ENCODE measurements around the gene NCOA6. TPM values are rescaled to one million over a fixed set of nuclear protein-coding genes. Genes with fewer than 3 reads are reported as not detected.
A peak's percentile ranks its signal among the peaks of the same experiment; 100 is the strongest.

NCOA6 gene
- total RNA-seq, 2 experiments from 2014 or later, result 8.8 to 24.4 TPM

DNA sequence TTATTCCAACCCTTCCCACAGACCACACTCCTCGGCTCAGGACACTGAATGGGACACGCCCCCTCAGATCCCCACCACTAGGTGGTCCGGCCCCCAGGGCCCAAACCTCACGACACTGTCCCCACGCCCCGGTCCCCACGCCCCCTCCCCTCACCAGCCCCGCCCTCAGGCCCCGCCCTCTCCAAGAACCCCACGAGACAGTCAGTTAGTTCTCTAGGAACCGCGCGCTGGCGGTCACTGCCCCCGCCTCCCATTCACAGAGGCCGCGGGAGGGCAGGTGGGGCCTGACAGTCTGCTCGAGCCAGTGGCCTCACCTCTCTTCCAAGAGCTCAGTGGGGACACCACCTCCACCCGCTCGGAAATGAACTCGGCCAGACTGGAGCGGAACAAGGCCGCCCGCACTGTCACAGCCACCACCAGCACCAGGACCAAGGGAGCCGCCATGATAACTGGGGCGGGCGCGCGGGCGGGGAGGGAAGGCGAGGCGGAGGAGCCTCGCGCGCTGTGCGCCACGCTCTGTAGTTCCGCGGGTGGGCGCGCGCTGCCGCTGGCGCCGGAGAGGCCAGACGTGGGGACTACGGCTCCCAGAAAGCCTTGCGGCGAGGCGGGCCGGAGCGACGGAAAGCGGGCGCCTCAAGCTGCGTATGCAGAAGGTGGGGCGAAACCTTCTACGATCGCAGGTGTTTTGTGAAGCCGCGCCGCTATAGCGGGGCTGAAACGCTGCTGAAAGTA lies 148.6 kb downstream of the NCOA6 start, which contains the start of gene PIGU:
PIGU (minus strand) TSS at position 451 of the 732 bp plus-strand sequence; CDS start at position 444, 7 bp downstream.
- Histone ChIP-seq H3K36me3 (ENCODE audit: insufficient read depth, low read length) (no peaks in the 10 kb centered on the region), H3K9me2 (ENCODE audit: insufficient read depth, low read length) (no peaks in the 10 kb centered on the region), H3K79me2 (ENCODE audit: insufficient read depth, low read depth, low read length) (peaks cover 19% of the 10 kb centered on the region), H4K20me1 (ENCODE audit: insufficient read depth, low read length) (no peaks in the 10 kb centered on the region), H2AFZ (ENCODE audit: low read length) (peak within 1 kb of the TSS; percentile 62), H3K4me1 (ENCODE audit: insufficient read depth, low read length, poor library complexity, severe bottlenecking) (peaks cover 16% of the 10 kb centered on the region), H3K27ac (ENCODE audit: low read depth, low read length, poor library complexity, severe bottlenecking) (peak within 1 kb of the TSS; percentile 56), H3K4me3 (ENCODE audit: low read depth, low read length, poor library complexity, severe bottlenecking) (peak within 1 kb of the TSS; percentile 93), H3K4me2 (ENCODE audit: low read length) (peak within 1 kb of the TSS; percentile 94), H3K9me3 (ENCODE audit: low read length) (no peaks in the 10 kb centered on the region)
- ChIA-PET CTCF (ENCODE audit: unreplicated experiment) (no interaction called here), POLR2A (interaction anchor here (0.6 to 1.1 kb wide), 5 partner anchors 25 to 57 kb away, joined by 3 to 5 read pairs (median 4); no protein-coding TSS in a partner anchor)
- BruUV-seq (replicated peaks), result no TSS peak
- intact Hi-C loops (cut with micrococcal nuclease; ENCODE audit: unreplicated experiment), result no loop called here
- TF ChIP-seq, protein P1, sequence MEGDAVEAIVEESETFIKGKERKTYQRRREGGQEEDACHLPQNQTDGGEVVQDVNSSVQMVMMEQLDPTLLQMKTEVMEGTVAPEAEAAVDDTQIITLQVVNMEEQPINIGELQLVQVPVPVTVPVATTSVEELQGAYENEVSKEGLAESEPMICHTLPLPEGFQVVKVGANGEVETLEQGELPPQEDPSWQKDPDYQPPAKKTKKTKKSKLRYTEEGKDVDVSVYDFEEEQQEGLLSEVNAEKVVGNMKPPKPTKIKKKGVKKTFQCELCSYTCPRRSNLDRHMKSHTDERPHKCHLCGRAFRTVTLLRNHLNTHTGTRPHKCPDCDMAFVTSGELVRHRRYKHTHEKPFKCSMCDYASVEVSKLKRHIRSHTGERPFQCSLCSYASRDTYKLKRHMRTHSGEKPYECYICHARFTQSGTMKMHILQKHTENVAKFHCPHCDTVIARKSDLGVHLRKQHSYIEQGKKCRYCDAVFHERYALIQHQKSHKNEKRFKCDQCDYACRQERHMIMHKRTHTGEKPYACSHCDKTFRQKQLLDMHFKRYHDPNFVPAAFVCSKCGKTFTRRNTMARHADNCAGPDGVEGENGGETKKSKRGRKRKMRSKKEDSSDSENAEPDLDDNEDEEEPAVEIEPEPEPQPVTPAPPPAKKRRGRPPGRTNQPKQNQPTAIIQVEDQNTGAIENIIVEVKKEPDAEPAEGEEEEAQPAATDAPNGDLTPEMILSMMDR (conservative IDR thresholded peaks at IDR 0.05; ENCODE audit: low read length), result no peak
- no peak for TF ChIP-seq EZH2phosphoT487 (IDR thresholded peaks at IDR 0.05; ENCODE audit: borderline replicate concordance, low read depth, low read length)
- DNase-seq (ENCODE audit: low spot score), result peak; percentile 97

- Histone ChIP-seq H3K9me2 (ENCODE audit: insufficient read depth, low read length) (no peaks in the 10 kb centered on the region), H3K27ac (ENCODE audit: low read depth, low read length, poor library complexity, severe bottlenecking) (no peak overlapping the region), H3K9me3 (ENCODE audit: low read length) (no peaks in the 10 kb centered on the region), H4K20me1 (ENCODE audit: insufficient read depth, low read length) (no peaks in the 10 kb centered on the region), H3K36me3 (ENCODE audit: insufficient read depth, low read length) (no peaks in the 10 kb centered on the region), H3K4me3 (ENCODE audit: low read depth, low read length, poor library complexity, severe bottlenecking) (peak overlapping the region; percentile 93), H2AFZ (ENCODE audit: low read length) (peak overlapping the region; percentile 4; the same call in 1 of the 2 replicates), H3K4me2 (ENCODE audit: low read length) (peak overlapping the region; percentile 94), H3K4me1 (ENCODE audit: insufficient read depth, low read length, poor library complexity, severe bottlenecking) (peaks cover 16% of the 10 kb centered on the region), H3K79me2 (ENCODE audit: insufficient read depth, low read depth, low read length) (peaks cover 19% of the 10 kb centered on the region)
- CTCF ChIA-PET (ENCODE audit: unreplicated experiment), result no interaction called here
- POLR2A ChIA-PET, result interaction anchor here (0.6 to 0.7 kb wide), 3 partner anchors 24 to 648 kb away, joined by 3 to 4 read pairs (median 3); no protein-coding TSS in a partner anchor
- intact Hi-C loops (cut with micrococcal nuclease; ENCODE audit: unreplicated experiment), result no loop called here
- BruUV-seq (replicated peaks), result no TSS peak
- TF ChIP-seq, protein P1 (conservative IDR thresholded peaks at IDR 0.05; ENCODE audit: low read length), result no peak
- TF ChIP-seq EZH2phosphoT487 (IDR thresholded peaks at IDR 0.05; ENCODE audit: borderline replicate concordance, low read depth, low read length), result no peak
- DNase-seq (ENCODE audit: low spot score), result peak; percentile 11
Observed at GRCh38 chr20:34675993-34676641, 149.3 kb downstream of the NCOA6 start.

Data from OCI-LY7 (cell line).